ENCODE data around the gene GNAL. TPM values are rescaled to one million over a fixed set of nuclear protein-coding genes. Genes with fewer than 3 reads are reported as not detected.

GNAL gene
- total RNA-seq, 4 donors from 2014 or later, result 22.8 to 30.4 (median 26.5) TPM

DNA sequence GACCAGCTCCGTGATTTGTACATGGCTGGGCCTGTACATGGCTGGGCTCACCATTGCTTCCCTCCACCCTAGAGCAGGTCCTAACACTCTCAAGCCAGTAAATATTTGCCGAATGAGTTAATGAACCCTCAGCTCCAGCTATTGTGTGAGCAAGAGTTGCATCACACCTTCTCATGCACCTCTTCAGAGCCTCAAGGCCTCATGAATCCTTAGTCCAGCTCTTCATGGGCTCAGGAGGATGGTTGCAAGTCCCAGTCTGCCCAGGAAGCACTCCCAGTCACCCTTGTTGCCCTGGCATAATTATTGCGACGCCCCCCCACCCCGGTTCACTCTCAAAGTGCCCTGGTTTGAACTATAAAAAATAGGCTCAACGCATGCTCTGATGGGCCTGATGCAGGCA is 30.1 kb upstream of the GNAL start:
- no peak for DNase-seq
- TF ChIP-seq POLR2A (IDR thresholded peaks at IDR 0.05), result no peak
- TF ChIP-seq, protein P1, sequence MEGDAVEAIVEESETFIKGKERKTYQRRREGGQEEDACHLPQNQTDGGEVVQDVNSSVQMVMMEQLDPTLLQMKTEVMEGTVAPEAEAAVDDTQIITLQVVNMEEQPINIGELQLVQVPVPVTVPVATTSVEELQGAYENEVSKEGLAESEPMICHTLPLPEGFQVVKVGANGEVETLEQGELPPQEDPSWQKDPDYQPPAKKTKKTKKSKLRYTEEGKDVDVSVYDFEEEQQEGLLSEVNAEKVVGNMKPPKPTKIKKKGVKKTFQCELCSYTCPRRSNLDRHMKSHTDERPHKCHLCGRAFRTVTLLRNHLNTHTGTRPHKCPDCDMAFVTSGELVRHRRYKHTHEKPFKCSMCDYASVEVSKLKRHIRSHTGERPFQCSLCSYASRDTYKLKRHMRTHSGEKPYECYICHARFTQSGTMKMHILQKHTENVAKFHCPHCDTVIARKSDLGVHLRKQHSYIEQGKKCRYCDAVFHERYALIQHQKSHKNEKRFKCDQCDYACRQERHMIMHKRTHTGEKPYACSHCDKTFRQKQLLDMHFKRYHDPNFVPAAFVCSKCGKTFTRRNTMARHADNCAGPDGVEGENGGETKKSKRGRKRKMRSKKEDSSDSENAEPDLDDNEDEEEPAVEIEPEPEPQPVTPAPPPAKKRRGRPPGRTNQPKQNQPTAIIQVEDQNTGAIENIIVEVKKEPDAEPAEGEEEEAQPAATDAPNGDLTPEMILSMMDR (IDR thresholded peaks at IDR 0.05), result no peak
- Histone ChIP-seq H3K4me1 (peaks cover 0 to 4% of the 10 kb centered on the region in 2 donors), H3K27ac (no peak overlapping the region), H3K9me3 (no peaks in the 10 kb centered on the region), H3K4me3 (replicated peaks in 1 of 3) (no peak overlapping the region), H3K27me3 (no peaks in the 10 kb centered on the region), H3K36me3 (no peaks in the 10 kb centered on the region)
- 85 to 88% methylated on average over 6 of the region's 6 CpGs for WGBS, 2 donors
- intact Hi-C loops (cut with DNase I), result no loop called here

DNA sequence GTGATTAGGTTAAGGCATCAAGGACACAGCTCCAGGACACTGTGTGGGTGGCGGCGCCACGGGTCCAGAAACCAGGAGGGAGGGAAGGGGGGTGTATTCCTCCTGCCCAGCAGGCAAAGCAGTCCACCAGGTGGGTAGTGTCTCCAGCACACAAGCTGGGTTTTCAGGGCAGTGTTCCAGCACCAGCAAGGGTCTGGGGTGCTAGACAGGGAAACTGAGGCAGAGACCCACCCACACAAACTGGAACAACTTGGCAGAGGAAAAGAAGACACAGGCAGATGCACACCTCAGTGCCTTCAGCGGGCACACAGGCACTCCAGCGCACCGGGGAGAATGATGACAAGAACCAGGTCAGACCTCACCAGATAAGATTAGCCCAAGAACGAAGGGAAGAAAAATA is 28.4 kb upstream of the GNAL start:
- no peaks in the 10 kb centered on the region for H3K9me3 ChIP-seq
- intact Hi-C loops (cut with DNase I), result no loop called here
- TF ChIP-seq, protein P1 (IDR thresholded peaks at IDR 0.05), result no peak
- TF ChIP-seq POLR2A (IDR thresholded peaks at IDR 0.05), result no peak
- DNase-seq, result no peak
- no peaks in the 10 kb centered on the region for H3K36me3 ChIP-seq
- H3K4me1 ChIP-seq, result no peaks in the 10 kb centered on the region
- H3K4me3 ChIP-seq (replicated peaks in 1 of 3), result no peak overlapping the region
- 94% methylated on average over 7 of the region's 7 CpGs for WGBS, 2 donors
- no peak overlapping the region for H3K27ac ChIP-seq
- no peaks in the 10 kb centered on the region for H3K27me3 ChIP-seq

DNA sequence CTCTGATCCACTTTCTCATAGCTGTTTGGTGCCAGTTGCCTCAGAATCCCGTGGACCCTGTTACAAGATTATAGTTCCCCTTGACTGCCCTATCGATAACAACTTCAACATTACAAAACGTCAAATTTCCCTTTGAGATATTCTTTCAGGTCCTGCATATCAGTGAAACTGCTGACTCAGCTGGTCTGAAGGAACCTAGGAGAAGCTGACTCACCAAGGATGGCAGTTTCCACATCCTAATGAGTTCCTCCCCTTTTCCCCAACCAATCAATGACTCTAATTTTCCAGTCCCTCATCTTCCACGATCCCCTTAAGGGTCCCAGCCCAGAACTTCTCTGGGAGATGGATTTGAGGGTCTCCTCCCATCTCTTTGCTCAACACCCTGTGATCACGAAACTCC is 27.6 kb upstream of the GNAL start:
- WGBS, 2 donors, result 76 to 79% methylated on average over 5 of the region's 5 CpGs
- Histone ChIP-seq H3K27me3 (no peaks in the 10 kb centered on the region), H3K36me3 (no peaks in the 10 kb centered on the region), H3K9me3 (no peaks in the 10 kb centered on the region), H3K4me3 (replicated peaks in 1 of 3) (no peak overlapping the region), H3K4me1 (no peaks in the 10 kb centered on the region), H3K27ac (no peak overlapping the region)
- DNase-seq, result no peak
- intact Hi-C loops (cut with DNase I), result no loop called here
- TF ChIP-seq, protein P1 (IDR thresholded peaks at IDR 0.05), result no peak
- TF ChIP-seq POLR2A (IDR thresholded peaks at IDR 0.05), result no peak

DNA sequence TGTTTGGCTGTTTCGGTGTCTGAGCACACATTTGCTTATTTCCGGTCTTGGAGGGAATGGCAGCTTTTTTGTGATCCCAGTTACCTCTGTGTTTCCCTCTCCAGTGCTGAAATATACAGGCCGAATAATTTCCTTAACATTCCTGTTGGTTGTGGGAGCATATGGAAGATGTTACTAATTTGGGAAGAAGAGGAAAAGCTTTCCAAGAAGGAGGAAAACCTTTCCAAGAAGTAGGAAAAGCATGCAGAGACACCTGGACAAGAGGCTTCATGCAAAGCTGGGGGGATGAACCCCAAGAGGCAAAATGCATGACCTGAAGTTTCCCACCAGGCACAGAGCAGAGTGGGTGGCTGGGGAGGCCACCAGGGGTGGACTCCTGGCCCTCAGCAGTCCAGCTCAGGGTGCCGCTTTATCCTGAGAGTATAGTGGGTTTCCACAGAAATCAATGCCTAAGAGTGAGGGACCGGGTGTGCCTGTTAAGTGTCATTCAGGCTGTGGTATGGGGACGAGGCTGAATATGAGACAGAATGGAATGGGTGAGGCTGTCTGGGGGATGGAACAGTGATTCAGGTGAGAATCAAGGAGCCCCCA is 25.5 kb upstream of the GNAL start:
- 78 to 85% methylated on average over 6 of the region's 6 CpGs for WGBS, 2 donors
- Histone ChIP-seq H3K9me3 (no peaks in the 10 kb centered on the region), H3K36me3 (no peaks in the 10 kb centered on the region), H3K27ac (no peak overlapping the region), H3K4me3 (replicated peaks in 1 of 3) (no peak overlapping the region), H3K27me3 (no peaks in the 10 kb centered on the region), H3K4me1 (no peaks in the 10 kb centered on the region)
- DNase-seq, result no peak
- no peak for TF ChIP-seq POLR2A (IDR thresholded peaks at IDR 0.05)
- TF ChIP-seq, protein P1 (IDR thresholded peaks at IDR 0.05), result no peak
- intact Hi-C loops (cut with DNase I), result no loop called here

DNA sequence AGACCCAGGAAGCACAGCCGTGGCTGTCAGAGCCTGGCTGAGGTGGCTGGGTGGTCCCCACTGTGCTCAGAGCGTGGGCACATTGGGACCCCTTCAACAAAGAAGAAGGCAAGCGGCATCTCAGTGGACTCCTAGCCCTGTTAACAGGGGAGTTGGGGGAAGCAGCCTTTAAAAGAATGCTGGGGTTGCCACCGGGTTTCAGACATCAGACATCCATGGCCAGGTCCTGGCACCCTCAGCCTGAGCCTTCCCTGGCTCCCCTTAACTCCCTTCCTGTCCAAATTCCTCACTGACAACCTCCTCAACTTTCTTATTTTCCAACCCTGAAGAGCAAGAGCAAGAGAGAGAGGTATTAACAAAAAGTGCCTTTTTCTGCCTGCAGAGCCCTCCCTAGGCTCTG is 24.8 kb upstream of the GNAL start:
- Histone ChIP-seq H3K9me3 (no peaks in the 10 kb centered on the region), H3K4me1 (no peaks in the 10 kb centered on the region), H3K36me3 (no peaks in the 10 kb centered on the region), H3K27me3 (no peaks in the 10 kb centered on the region), H3K4me3 (replicated peaks in 1 of 3) (no peak overlapping the region), H3K27ac (no peak overlapping the region)
- WGBS, 2 donors, result 77 to 78% methylated on average over 4 of the region's 4 CpGs
- intact Hi-C loops (cut with DNase I), result no loop called here
- TF ChIP-seq POLR2A (IDR thresholded peaks at IDR 0.05), result no peak
- TF ChIP-seq, protein P1 (IDR thresholded peaks at IDR 0.05), result no peak
- no peak for DNase-seq

Measured in thyroid gland (tissue), 4 donors.